GM12878 (cell line): ENCODE results near the gene APBB1IP. TPM values are rescaled to one million over a fixed set of nuclear protein-coding genes. Genes with fewer than 3 reads are reported as not detected.
"Not testable (repeated sequence)": the region's sequence is repeated elsewhere in the genome, so short reads cannot be mapped to it uniquely, and the experiment has no call there.

Experiments used
- ATAC-seq: fragments of 200-7000 bp; cut with Tn5 transposase; 3 replicates; pipeline ENCODE4 v1.9.1; 2020; ENCODE audit warnings: mild to moderate bottlenecking, moderate library complexity
- BruUV-seq: library from RNA; stranded (reverse); fragments of 400-500 nt; replicated peaks from 2 replicates; lab custom pipeline; 2021; lab: Mats Ljungman, UMichigan
- CTCF ChIA-PET: fragments of 300-600 bp; sonication (Branson Sonifier 250); formaldehyde crosslinking; extraction: SDS; loops from one replicate; lab custom pipeline; 2021; ENCODE audit warnings: inconsistent platforms; lab: Yijun Ruan, JAX
- POLR2A ChIA-PET: fragments of 350-600 bp; formaldehyde crosslinking; extraction: SDS; loops from one replicate; lab custom pipeline; 2021; ENCODE audit warnings: inconsistent platforms; lab: Charles Lee
- RAD21 ChIA-PET: fragments of 300-600 bp; sonication (Branson Sonifier 250); formaldehyde crosslinking; loops from one replicate; lab custom pipeline; 2023; ENCODE audit warnings: antibody characterized with exemption; ENCODE audit not compliant: unreplicated experiment; lab: Charles Lee
- SMC1A ChIA-PET: fragments of 300-600 bp; sonication (Branson Sonifier 250); formaldehyde crosslinking; loops from one replicate; lab custom pipeline; 2023; ENCODE audit not compliant: unreplicated experiment, uncharacterized antibody; lab: Charles Lee
- DNase-seq: peaks from one replicate; pipeline ENCODE4 v3.0.0-alpha.2; 2011; ENCODE audit warnings: low read depth, low spot score
- FAIRE-seq: peaks from 3 replicates; lab custom pipeline; 2011; peaks lifted over from hg19 to GRCh38; lab: Jason Lieb, UNC
- H2AFZ ChIP-seq: 2 replicates; pipeline ENCODE4 v1.6.0; 2011; ENCODE audit warnings: low read depth, low read length, control low read depth; ENCODE audit not compliant: control insufficient read depth
- H3K27ac ChIP-seq: 2 replicates; pipeline ENCODE4 v1.5.1; 2011; ENCODE audit warnings: control low read depth; ENCODE audit not compliant: control insufficient read depth, insufficient read depth
- H3K27me3 ChIP-seq, 2 experiments: replicated peaks in 1 of 2; 2 replicates each; pipeline versions ENCODE4 v1.6.0 to v1.6.1; 2011; ENCODE audit warnings: low read length in 1 of 2; ENCODE audit not compliant: control insufficient read depth in 2 of 2, insufficient read depth in 2 of 2
- H3K36me3 ChIP-seq, 2 experiments: 2 replicates each; pipeline ENCODE4 v1.5.1; 2011; ENCODE audit warnings: low read length in 1 of 2; ENCODE audit not compliant: control insufficient read depth in 2 of 2, insufficient read depth in 2 of 2
- H3K4me1 ChIP-seq: 2 replicates; pipeline ENCODE4 v1.6.1; 2011; ENCODE audit warnings: mild to moderate bottlenecking, low read length, moderate library complexity, mixed read lengths; ENCODE audit not compliant: control insufficient read depth, insufficient read depth
- H3K4me2 ChIP-seq: 2 replicates; pipeline ENCODE4 v1.6.0; 2011; ENCODE audit warnings: control low read depth; ENCODE audit not compliant: control insufficient read depth, insufficient read depth
- H3K4me3 ChIP-seq: fragments of 200-600 bp; sonication (generic); 2 replicates; pipeline ENCODE4 v1.5.1; 2016
- H3K79me2 ChIP-seq: 2 replicates; pipeline ENCODE4 v1.6.0; 2011; ENCODE audit warnings: low read length; ENCODE audit not compliant: control insufficient read depth, insufficient read depth
- H3K9ac ChIP-seq: 2 replicates; pipeline ENCODE4 v1.8.0; 2011; ENCODE audit warnings: low read length, control low read depth, mixed read lengths; ENCODE audit not compliant: control insufficient read depth, insufficient read depth
- H3K9me3 ChIP-seq: replicated peaks from 3 replicates; pipeline ENCODE4 v1.5.1; 2011; ENCODE audit warnings: mild to moderate bottlenecking, low read length; ENCODE audit not compliant: control insufficient read depth, insufficient read depth
- H4K20me1 ChIP-seq: 2 replicates; pipeline ENCODE4 v1.6.0; 2011; ENCODE audit not compliant: control insufficient read depth, insufficient read depth
- ASH2L ChIP-seq: fragments of 300-600, 200-600 bp; sonication (generic); IDR thresholded peaks from 2 replicates; pipeline ENCODE4 v1.6.1; 2017; ENCODE audit warnings: low read depth, mild to moderate bottlenecking, borderline replicate concordance
- CBX3 ChIP-seq: fragments of 200-600 bp; sonication (generic); IDR thresholded peaks from 2 replicates; pipeline ENCODE4 v1.6.1; 2016; ENCODE audit warnings: low read depth, borderline replicate concordance
- EED ChIP-seq: sonication (generic); IDR thresholded peaks from 2 replicates; pipeline ENCODE4 v1.6.1; 2016; ENCODE audit warnings: antibody characterized with exemption, low read depth
- EP300 ChIP-seq, 2 experiments: fragments of 150-350 bp in 1 of 2; IDR thresholded peaks; 2 replicates each; pipeline ENCODE4 v1.6.1; 2011 to 2012; ENCODE audit warnings: low read depth in 2 of 2, low read length in 2 of 2, borderline replicate concordance in 1 of 2, improper control_type of control experiment in 1 of 2, inconsistent platforms in 1 of 2; ENCODE audit not compliant: control insufficient read depth in 1 of 2
- HCFC1 ChIP-seq: fragments of 150-350 bp; IDR thresholded peaks from 2 replicates; pipeline ENCODE4 v1.6.1; 2014; ENCODE audit warnings: low read length
- IKZF1 ChIP-seq: fragments of 450-650 bp; conservative IDR thresholded peaks from 2 replicates; pipeline ENCODE4 v1.6.1; 2017; ENCODE audit warnings: antibody characterized with exemption, mild to moderate bottlenecking
- NBN ChIP-seq: fragments of 450-650 bp; IDR thresholded peaks from 2 replicates; pipeline ENCODE4 v1.6.1; 2016
- PAX8 ChIP-seq: fragments of 450-650 bp; IDR thresholded peaks from 2 replicates; pipeline ENCODE4 v1.6.1; 2017; ENCODE audit warnings: mild to moderate bottlenecking, moderate library complexity
- RB1 ChIP-seq: fragments of 450-650 bp; formaldehyde crosslinking; IDR thresholded peaks from 2 replicates; pipeline ENCODE4 v1.6.1; 2017; ENCODE audit warnings: mild to moderate bottlenecking, borderline replicate concordance
- SIX5 ChIP-seq: IDR thresholded peaks from 2 replicates; pipeline ENCODE4 v1.6.1; 2011; ENCODE audit warnings: mild to moderate bottlenecking, low read depth, low read length, moderate library complexity; ENCODE audit not compliant: severe bottlenecking
- SP1 ChIP-seq: IDR thresholded peaks from one replicate; pipeline ENCODE4 v1.6.1; 2011; ENCODE audit warnings: low read depth, low read length
- SPI1 ChIP-seq: IDR thresholded peaks from 2 replicates; pipeline ENCODE4 v1.6.1; 2011; ENCODE audit warnings: low read depth, mild to moderate bottlenecking, low read length, moderate library complexity, borderline replicate concordance; ENCODE audit not compliant: insufficient read depth
- STAT1 ChIP-seq: fragments of 450-650 bp; conservative IDR thresholded peaks from 2 replicates; pipeline ENCODE4 v1.6.1; 2014; ENCODE audit warnings: antibody characterized with exemption, mild to moderate bottlenecking
- TAF1 ChIP-seq: IDR thresholded peaks from 2 replicates; pipeline ENCODE4 v1.6.1; 2011; ENCODE audit warnings: mild to moderate bottlenecking, low read depth, low read length, borderline replicate concordance
- ZNF24 ChIP-seq: fragments of 450-650 bp; IDR thresholded peaks from 2 replicates; pipeline ENCODE4 v1.6.1; 2017; ENCODE audit warnings: antibody characterized with exemption, mild to moderate bottlenecking
- ZNF274 ChIP-seq: IDR thresholded peaks from one replicate; pipeline ENCODE4 v1.8.0; 2011; ENCODE audit not compliant: insufficient read length, insufficient read depth
- WGBS: methylation state at CpG from one replicate; pipeline ENCODE4 v1.1.6; 2016; ENCODE audit warnings: low lambda C conversion rate; ENCODE audit not compliant: insufficient replicate concordance, insufficient coverage; ENCODE audit errors: missing lambda C conversion rate; 5-methylcytosine and 5-hydroxymethylcytosine counted together
- in situ Hi-C: fragments of 300-500 bp; cut with MboI; formaldehyde crosslinking; loops from 9 replicates; pipeline ENCODE4 v1.14.3; 2018; ENCODE audit warnings: mixed read lengths
- intact Hi-C: fragments of 100-400 bp; cut with micrococcal nuclease; formaldehyde crosslinking; loops from one replicate; pipeline ENCODE4 v1.14.2; 2022; ENCODE audit not compliant: unreplicated experiment
- polyA plus RNA-seq, 11 experiments: library from polyadenylated mRNA; depleted of rRNA in 4 of 11; unstranded in 6 of 11; stranded (reverse) in 5 of 11; fragments of >200 nt; fragmentation: Nextera tagmentation in 4 of 11; fragmentation: Illumina TruSeq in 1 of 11; extraction: Ambion mirVana in 4 of 11; extraction: Trizol in 1 of 11; gene quantifications; 1 replicate in 1 of 11; 2 replicates in 10 of 11; pipeline versions ENCODE4 v1.2.1 to v1.2.3, GENCODE V29; 2011 to 2016; ENCODE audit warnings: inconsistent platforms in 2 of 11, missing spikeins in 2 of 11, low read depth in 1 of 11
- total RNA-seq, 4 experiments: library from RNA; depleted of rRNA in 3 of 4; stranded (reverse); fragments of >200 nt in 3 of 4; fragmentation: Illumina TruSeq in 1 of 4; extraction: Trizol in 1 of 4; gene quantifications; 2 replicates each; pipeline versions ENCODE4 v1.2.1 to v1.2.3, GENCODE V29; 2013 to 2021
- TF ChIP-seq, protein P1 (sequence below): IDR thresholded peaks from 2 replicates; pipeline ENCODE4 v1.6.1; 2012; ENCODE audit warnings: low read length, inconsistent platforms

APBB1IP gene
- total and polyA plus RNA-seq, 10 of the 15 experiments (the other 5 are each of a cell fraction or from before 2014, with no cell fraction given) = 7.3 to 67.4 (median 19.9) TPM

DNA sequence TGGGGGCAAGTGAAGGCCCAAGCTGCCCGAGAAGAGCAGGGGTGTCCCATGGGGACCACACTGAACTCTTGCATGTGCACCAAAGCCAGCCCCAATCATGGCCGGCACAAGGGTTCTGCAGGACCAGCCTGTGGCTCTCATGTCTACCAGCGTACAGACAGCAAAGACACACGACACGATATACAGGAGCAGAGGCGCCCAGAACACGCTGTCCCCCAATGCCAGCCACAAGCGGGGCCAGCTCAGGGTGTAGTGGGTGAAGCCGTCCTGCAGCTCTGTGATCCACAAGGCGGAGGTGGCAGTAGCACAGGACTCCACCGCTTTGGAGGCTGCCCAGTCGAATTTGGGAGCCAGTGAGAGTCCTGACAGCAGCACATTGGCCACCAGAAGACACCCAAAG lies 150.5 kb downstream of the APBB1IP start:
- ChIA-PET SMC1A (interaction anchor here (0.6 kb wide), 1 partner anchor 10 kb away, joined by 3 read pairs; no protein-coding TSS in a partner anchor), RAD21 (no interaction called here), CTCF (no interaction called here), POLR2A (no interaction called here)
- TF ChIP-seq EP300 (IDR thresholded peaks at IDR 0.05; ENCODE audit: borderline replicate concordance in 1 of 2, control insufficient read depth in 1 of 2, low read depth in 2 of 2, low read length in 2 of 2) = no peak
- TF ChIP-seq ASH2L = no peak
- no peak for TF ChIP-seq SIX5
- TF ChIP-seq, protein P1, sequence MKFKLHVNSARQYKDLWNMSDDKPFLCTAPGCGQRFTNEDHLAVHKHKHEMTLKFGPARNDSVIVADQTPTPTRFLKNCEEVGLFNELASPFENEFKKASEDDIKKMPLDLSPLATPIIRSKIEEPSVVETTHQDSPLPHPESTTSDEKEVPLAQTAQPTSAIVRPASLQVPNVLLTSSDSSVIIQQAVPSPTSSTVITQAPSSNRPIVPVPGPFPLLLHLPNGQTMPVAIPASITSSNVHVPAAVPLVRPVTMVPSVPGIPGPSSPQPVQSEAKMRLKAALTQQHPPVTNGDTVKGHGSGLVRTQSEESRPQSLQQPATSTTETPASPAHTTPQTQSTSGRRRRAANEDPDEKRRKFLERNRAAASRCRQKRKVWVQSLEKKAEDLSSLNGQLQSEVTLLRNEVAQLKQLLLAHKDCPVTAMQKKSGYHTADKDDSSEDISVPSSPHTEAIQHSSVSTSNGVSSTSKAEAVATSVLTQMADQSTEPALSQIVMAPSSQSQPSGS = no peak
- TF ChIP-seq NBN = no peak
- no peak for TF ChIP-seq TAF1
- no peak for TF ChIP-seq ZNF274
- no peak for TF ChIP-seq SP1
- TF ChIP-seq ZNF24 = no peak
- TF ChIP-seq HCFC1 = no peak
- TF ChIP-seq CBX3 = no peak
- no peak for TF ChIP-seq EED
- no peak for TF ChIP-seq PAX8
- TF ChIP-seq IKZF1 = no peak
- TF ChIP-seq RB1 = no peak
- TF ChIP-seq STAT1 = no peak
- no peak for TF ChIP-seq SPI1
- H3K4me2 ChIP-seq = no peak overlapping the region
- intact Hi-C loops = no loop called here
- DNase-seq (no peak), ATAC-seq (no peak), FAIRE-seq (no peak)
- H3K27me3 ChIP-seq = no peaks in the 10 kb centered on the region
- WGBS = 81% methylated on average over 12 of the region's 12 CpGs
- BruUV-seq = no TSS peak
- no peak overlapping the region for H2AFZ ChIP-seq
- in situ Hi-C loops = no loop called here
- no peaks in the 10 kb centered on the region for H3K4me1 ChIP-seq
- H3K4me3 ChIP-seq = no peak overlapping the region
- H4K20me1 ChIP-seq = no peaks in the 10 kb centered on the region
- no peak overlapping the region for H3K9ac ChIP-seq
- H3K36me3 ChIP-seq = no peaks in the 10 kb centered on the region
- no peaks in the 10 kb centered on the region for H3K79me2 ChIP-seq
- H3K27ac ChIP-seq = no peak overlapping the region
- H3K9me3 ChIP-seq = no peaks in the 10 kb centered on the region

DNA sequence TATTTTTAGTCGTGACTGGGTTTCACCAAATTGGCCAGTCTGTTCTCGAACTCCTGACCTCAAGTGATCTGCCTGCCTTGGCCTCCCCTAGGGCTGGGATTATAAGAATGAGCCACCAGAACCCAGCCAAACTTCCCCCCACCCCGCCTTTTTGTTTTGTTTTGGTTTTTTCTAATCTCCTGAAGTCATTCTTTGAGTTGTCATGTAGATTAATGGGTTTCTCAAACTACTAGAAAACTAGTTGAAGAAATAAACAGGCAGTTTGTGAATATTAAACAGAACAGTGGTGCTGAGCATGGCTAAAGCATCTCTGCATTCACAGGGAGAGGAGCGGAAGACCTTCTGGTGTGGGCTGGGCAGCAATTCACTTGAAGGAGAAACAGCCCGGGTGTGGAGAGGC lies 151.7 kb downstream of the APBB1IP start:
- not testable (repeated sequence) for BruUV-seq

More for the DNA sequence above, 151.7 kb downstream of the APBB1IP start:
- H3K79me2 ChIP-seq, in situ Hi-C loops, H3K4me2 ChIP-seq, H3K9ac ChIP-seq, DNase-seq, H3K27ac ChIP-seq, H3K36me3 ChIP-seq, ATAC-seq, H3K9me3 ChIP-seq, RAD21 ChIA-PET, POLR2A ChIA-PET, H2AFZ ChIP-seq, H3K4me1 ChIP-seq, intact Hi-C loops, CTCF ChIA-PET, H3K27me3 ChIP-seq, H3K4me3 ChIP-seq, FAIRE-seq, H4K20me1 ChIP-seq: not testable (repeated sequence)
- SMC1A ChIA-PET = interaction anchor here (0.6 kb wide), 1 partner anchor 18 kb away, joined by 3 read pairs; no protein-coding TSS in a partner anchor
- 76% methylated on average over 5 of the region's 5 CpGs for whole genome bisulfite sequencing
